ENCODE measurements around the gene STARD4.

The STARD4 gene

DNA sequence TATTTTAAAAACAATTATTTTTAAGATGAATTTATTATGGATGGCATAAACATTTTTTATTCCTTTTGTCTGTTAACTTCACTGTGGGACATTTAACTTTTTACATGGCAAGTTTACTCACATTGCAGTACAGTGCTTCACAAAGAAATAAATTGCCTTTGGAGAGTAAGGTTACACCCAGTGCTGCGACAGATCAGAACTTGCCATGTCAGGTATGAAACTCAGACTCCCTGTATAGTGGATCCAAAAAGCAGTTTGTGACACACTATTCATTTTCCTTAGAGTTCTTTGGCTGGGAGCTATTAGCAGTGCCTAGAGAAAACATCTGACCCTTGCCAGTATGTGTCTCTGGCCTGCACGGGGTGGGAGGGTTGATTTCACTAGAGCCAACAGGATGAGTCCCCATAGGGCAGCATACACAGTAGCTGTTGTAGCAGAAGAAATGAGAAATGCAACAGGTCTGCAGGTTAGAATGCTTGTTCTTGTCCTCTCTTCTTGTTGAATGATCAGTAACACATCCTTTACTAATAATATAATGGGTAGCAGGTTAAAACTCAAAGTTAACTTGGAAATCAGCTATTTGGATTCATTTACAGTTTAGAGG is 42.9 kb downstream of the STARD4 start:
- FAIRE-seq = no peak

DNA sequence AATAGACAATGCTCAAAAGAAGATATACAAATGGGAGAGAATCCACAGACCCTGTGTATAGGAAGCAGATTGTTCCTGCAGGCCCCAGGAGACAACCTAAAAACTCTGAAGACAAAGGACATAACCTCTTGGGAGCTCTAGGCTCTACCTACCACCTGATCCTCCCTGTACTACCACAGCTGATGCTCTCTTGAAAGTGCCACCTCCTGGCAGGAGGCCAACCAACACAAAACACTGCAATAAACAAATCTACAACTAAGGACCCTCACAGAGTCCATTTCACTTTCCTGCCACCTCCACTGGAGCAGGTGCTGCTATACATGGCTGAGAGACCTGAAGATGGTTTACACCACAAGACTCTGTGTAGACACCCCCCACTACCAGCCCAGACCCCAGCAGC is 49.0 kb downstream of the STARD4 start:
- FAIRE-seq = no peak

DNA sequence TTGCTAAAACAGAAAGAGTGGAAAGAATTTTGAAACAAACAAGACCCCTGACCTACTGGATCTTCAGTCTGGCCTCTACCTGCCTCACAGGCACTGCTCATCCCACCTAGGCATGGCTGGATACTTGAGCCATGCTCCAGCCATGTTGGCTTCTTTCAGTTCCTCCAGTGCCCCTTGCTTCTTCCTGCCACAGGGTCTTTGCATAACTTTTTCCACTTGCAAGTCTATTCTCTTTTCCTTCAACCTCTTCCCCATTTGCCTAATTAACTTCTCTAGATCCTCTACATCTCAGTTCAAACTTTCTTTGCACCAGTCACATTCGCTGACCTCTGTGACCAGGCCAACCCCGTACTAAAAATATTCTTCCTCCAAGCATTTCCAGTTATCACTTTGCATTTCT is 50.4 kb downstream of the STARD4 start:
- no peak for FAIRE-seq

DNA sequence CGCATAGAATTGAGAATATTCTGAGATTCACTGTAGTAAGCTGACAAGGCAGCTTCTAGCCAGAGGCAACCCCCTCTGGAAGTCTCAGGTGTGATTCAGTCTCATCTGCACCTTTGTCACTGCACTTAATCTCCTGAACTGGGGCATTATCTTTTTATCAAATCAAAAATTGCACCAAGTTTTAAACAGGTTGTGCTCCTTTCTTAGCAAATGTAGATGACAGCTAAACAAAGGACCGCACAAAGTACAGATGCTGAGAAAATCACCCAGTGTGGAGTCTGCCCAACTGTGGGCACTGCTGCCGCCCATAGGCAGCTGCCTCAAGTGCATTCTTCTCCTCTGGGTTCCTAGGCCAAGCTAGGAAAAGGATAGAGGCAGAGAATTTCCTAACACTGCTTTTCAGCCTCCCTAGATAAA is 51.1 kb downstream of the STARD4 start:
- FAIRE-seq = no peak

DNA sequence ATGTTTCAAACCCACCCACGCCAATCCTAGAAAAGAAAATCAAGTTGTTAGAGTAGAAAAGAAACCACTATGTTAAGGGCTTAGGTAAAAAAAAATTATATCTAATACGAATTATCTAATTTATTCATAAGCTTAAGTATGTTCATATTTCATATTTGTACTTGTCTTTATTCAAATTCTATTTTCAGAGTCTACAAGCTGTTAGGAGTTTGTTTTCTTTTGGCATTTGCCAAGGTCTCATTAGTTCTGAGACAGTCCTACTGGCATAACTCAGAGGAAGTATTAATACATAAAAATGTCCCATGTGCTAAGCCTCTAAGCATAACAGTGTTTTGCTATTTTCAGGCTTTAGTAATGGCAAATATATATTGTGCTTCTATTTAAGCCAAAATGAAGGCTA is 57.6 kb downstream of the STARD4 start:
- FAIRE-seq = no peak

DNA sequence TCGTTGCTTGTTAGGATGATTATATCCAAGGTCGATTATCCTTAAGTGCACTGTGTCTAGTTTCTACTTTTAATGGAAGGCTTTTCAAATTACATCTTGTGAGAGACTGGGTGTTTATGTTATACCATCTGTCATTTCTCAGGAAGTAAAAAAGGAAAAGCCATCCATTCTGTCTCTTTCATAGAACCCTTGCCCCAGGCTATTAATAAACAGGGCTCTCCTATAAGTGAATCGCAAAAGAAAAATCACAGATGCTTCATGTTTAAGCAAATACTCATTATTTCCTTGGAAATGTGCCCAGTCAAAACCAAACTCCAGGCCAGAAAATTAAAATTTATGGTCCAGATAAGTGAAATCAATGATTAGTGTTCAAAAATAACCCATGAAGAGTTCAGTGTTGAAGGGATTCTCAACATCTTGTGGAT is 58.1 kb downstream of the STARD4 start:
- no peak for FAIRE-seq

DNA sequence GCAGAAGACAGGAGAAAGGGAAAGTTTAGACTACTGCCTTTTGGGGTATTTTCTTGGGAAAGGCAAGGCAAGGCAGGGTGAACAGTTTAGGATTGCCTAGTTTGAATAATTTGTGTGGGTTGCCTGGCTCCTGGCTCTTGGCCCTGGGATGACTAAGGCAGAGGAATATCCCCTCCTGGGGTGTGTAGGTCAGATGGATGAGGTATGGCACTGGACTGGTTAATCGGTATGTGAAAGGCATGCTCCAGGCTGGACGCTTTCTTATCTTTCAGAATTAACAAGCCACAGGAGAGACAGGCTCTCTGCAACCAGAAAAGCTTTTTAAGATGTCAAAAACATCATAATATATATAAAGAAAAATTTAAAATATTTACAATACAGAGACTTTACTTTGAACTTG is 58.6 kb downstream of the STARD4 start:
- no peak for FAIRE-seq

DNA sequence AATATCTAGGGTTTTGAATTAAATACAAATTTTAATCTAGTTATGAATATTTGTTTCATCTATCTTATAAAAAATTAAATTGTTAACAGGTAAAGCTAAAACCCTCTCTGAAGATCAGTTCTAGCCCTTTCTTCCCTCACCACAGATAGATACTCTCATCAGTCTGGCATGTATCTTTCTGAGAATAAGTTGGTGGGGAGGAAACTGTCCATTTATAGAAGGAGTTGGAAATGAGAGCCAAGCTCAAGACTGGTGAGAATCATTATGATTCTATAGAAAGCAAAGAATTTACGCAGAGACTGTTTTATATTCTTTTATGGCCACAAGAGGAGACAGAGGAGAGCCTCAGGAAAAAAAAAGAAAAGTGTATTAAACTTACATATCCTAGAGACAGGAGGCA is 59.0 kb downstream of the STARD4 start:
- no peak for FAIRE-seq

DNA sequence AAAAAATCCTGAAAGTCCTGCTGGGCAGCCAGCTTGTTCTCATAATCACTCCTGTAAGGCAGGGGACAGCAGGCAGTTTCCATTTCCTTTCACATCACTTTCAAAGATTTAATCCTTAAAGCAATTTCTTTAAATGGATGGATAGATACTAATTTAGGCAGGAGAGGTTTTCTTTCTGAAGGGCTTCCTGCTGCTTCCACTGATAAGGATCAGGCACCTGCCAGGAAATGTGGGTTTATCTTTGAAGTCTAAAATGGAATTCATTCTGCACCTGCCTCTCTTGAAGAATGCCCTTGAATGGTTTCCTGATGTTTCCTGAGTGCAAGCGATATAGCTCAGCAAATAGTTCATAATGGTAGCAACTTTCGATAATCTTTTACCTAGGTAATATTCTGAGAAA is 64.5 kb downstream of the STARD4 start:
- no peak for FAIRE-seq

DNA sequence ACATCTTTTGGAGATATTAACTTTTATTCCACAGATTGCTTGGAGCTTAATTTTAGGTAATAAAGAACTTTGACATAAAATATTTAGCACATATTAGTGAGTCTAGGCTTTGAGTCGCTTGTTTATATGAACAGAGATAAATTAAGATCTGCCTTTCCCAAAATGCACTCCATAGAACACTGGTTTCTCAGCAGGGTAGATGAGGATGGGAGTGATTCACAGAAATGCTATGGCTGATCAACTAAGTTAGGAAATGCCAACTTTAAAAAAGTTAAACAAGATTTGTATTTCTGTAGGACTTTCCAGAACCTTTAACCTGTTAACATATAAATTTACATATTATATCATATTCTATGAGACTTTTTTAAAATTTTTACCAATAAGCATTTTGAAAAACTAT is 65.2 kb downstream of the STARD4 start:
- no peak for FAIRE-seq

All from TTC549 (cell line).